Measurements from ENCODE around the gene ALDH4A1. TPM values are rescaled to one million over a fixed set of nuclear protein-coding genes. Genes with fewer than 3 reads are reported as not detected.
A peak's percentile ranks its signal among the peaks of the same experiment; 100 is the strongest.

The ALDH4A1 gene
- polyA plus RNA-seq, 4 donors, result 0.22 to 6.3 (median 1.3) TPM

DNA sequence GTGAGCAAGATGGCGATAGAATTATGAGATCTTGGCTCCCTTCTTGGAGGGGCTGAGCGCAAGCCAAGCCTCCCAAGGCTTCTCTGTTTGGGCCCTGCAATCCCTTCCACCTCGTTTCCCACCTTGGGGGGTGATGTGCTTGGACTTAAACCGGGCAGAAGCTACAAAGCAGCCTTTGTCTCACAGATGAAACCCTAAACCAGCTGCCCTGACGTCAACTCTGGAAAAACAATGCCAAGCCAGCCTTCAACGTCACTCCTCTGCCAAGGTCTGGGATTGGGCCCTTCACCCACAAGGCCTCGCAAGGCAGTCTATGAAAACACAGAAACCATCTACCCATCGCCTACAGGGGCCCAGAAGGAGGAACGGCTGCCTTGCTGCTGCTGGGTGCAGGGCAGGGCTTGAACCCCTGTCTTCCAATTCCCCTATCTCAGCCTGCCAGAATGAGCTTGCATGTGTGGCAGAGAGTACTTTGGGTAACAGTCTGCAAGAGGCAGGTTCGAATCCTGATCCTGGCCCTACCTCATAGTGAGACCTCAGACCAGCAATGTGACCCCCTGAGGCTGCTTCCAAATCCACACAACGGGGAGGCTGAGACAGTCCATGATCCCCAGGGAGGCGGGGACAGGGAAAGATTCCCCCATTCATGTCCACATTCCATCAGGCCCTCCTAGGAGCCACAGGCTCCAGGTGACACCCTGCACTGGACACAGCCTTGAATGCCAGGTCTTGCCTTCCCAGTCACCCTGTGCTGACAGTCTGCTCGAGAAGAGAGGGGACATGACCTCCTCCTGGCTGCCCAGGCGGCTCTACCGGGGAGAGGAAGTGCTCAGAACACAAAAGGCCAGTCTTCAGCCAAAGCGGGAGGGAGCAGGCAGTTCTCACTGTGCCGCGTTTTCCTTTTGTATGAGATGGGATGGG lies 39.1 kb upstream of the ALDH4A1 start:
- no peak for FAIRE-seq
- H3K27ac ChIP-seq (ENCODE audit: low read depth in 1 of 3, low read length in 2 of 3), result peak overlapping the region in 2 of 3 donors; percentile 30 to 32

DNA sequence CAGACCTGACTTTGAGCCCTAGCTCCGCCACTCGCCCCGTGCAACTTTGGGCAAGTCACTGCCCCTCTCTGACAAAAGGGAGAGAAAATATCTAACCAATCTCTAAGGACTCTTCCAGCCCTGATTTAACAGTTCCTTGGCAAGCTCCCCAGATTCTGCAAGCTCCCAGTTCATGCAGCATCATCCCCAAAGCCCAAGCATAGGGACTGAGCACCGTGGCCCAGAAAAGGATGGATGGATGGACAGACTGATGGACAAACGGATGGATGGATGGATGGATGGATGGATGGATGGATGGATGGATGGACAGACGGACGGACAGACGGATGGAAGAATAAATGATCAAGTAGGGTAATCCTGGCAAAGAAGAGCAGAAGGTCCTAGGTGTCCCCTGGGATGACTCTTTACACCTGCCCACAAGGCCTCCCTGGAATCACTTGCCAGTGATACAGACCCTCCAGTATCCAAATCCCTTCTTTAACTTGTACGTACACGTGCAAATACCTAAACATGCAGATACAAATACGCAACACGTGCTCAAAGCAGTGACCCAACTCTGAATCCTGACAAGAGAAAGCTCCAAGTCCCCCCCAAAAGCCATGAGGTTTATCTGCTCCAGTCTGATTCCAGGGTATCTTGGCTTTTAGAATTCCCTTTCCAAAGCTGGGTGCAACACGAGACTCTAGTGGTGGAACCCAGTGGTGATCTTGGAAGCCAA lies 38.1 kb upstream of the ALDH4A1 start:
- no peak overlapping the region for H3K4me3 ChIP-seq (ENCODE audit: low read depth in 1 of 3, low read length in 3 of 3)
- WGBS, 3 donors, result 85 to 90% (median 87%) methylated on average over 13 of the region's 13 CpGs
- no peak overlapping the region for H3K27ac ChIP-seq (ENCODE audit: low read depth in 1 of 3, low read length in 2 of 3)
- no peaks in the 10 kb centered on the region for H3K9me3 ChIP-seq (ENCODE audit: control insufficient read depth in 2 of 2, insufficient read depth in 1 of 2, low read depth in 1 of 2, low read length in 1 of 2)
- H3K27me3 ChIP-seq (ENCODE audit: control insufficient read depth in 3 of 3, insufficient read depth in 3 of 3, low read length in 3 of 3), result no peaks in the 10 kb centered on the region
- FAIRE-seq (no peak), DNase-seq (no peak)
- no peaks in the 10 kb centered on the region for H3K36me3 ChIP-seq (ENCODE audit: control insufficient read depth in 3 of 3, insufficient read depth in 2 of 3, low read depth in 1 of 3, low read length in 3 of 3)
- peaks cover 0 to 17% (median 8%) of the 10 kb centered on the region in 3 donors for H3K4me1 ChIP-seq (ENCODE audit: control insufficient read depth in 3 of 3, insufficient read depth in 2 of 3, low read depth in 1 of 3, low read length in 2 of 3)

More for the DNA sequence above, 39.1 kb upstream of the ALDH4A1 start:
- Histone ChIP-seq H3K27me3 (ENCODE audit: control insufficient read depth in 3 of 3, insufficient read depth in 3 of 3, low read length in 3 of 3) (no peaks in the 10 kb centered on the region), H3K4me3 (ENCODE audit: low read depth in 1 of 3, low read length in 3 of 3) (no peak overlapping the region), H3K36me3 (ENCODE audit: control insufficient read depth in 3 of 3, insufficient read depth in 2 of 3, low read depth in 1 of 3, low read length in 3 of 3) (no peaks in the 10 kb centered on the region), H3K9me3 (ENCODE audit: control insufficient read depth in 2 of 2, insufficient read depth in 1 of 2, low read depth in 1 of 2, low read length in 1 of 2) (no peaks in the 10 kb centered on the region), H3K4me1 (ENCODE audit: control insufficient read depth in 3 of 3, insufficient read depth in 2 of 3, low read depth in 1 of 3, low read length in 2 of 3) (peaks cover 0 to 23% (median 8%) of the 10 kb centered on the region in 3 donors)
- 70 to 79% (median 76%) methylated on average over 18 of the region's 18 CpGs for WGBS, 3 donors
- DNase-seq, result no peak

DNA sequence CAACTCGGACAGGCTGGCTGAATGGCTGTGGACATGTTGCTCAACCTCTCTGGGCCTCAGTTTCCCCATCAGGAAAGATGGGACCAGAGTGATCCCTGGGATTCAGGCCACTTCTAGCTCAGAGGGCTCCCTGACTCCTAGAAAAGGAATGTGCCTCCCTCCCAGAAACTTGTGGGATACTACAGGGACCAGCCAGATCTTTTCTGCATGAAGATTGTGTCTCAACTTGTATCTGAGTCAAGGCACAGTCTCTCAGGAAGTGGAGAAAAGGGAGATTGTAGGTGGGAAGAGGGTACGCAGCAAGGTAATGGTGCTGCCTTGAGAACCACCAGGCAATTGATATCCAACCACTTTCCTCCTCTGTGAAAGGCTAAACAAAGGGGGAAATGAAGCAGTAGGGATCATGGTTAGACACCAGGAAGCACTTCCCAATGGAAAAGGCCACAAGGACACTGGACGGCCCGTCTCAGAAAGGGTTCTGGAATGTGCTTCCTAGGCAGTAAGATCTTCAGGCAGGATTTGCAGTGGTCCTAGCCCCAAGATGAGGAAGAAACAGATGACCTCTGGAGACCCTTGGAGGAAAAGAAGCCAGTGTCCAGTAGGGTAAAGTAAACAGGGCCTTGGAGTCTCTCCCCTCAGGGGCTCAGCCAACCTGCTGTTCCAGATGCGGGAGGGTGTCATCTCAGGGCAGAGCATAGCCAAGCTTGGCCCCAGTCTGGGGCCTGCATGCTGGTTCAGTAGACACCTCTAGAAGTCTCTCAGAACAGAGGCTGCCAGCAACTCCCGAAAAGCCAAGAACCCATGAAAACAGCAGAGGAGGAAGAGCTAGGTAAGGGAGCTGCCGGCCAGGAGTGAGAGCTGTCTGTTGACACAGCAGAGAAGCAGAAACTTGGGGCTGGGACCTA lies 37.3 kb upstream of the ALDH4A1 start:
- DNase-seq (no peak), FAIRE-seq (no peak)
- no peaks in the 10 kb centered on the region for H3K36me3 ChIP-seq (ENCODE audit: control insufficient read depth in 3 of 3, insufficient read depth in 2 of 3, low read depth in 1 of 3, low read length in 3 of 3)
- H3K27me3 ChIP-seq (ENCODE audit: control insufficient read depth in 3 of 3, insufficient read depth in 3 of 3, low read length in 3 of 3), result no peaks in the 10 kb centered on the region
- 83 to 85% (median 85%) methylated on average over 7 of the region's 7 CpGs for WGBS, 3 donors
- H3K4me3 ChIP-seq (ENCODE audit: low read depth in 1 of 3, low read length in 3 of 3), result no peak overlapping the region
- no peaks in the 10 kb centered on the region for H3K9me3 ChIP-seq (ENCODE audit: control insufficient read depth in 2 of 2, insufficient read depth in 1 of 2, low read depth in 1 of 2, low read length in 1 of 2)
- H3K4me1 ChIP-seq (ENCODE audit: control insufficient read depth in 3 of 3, insufficient read depth in 2 of 3, low read depth in 1 of 3, low read length in 2 of 3), result peaks cover 0 to 9% (median under 1%) of the 10 kb centered on the region in 3 donors
- H3K27ac ChIP-seq (ENCODE audit: low read depth in 1 of 3, low read length in 2 of 3), result no peak overlapping the region

DNA sequence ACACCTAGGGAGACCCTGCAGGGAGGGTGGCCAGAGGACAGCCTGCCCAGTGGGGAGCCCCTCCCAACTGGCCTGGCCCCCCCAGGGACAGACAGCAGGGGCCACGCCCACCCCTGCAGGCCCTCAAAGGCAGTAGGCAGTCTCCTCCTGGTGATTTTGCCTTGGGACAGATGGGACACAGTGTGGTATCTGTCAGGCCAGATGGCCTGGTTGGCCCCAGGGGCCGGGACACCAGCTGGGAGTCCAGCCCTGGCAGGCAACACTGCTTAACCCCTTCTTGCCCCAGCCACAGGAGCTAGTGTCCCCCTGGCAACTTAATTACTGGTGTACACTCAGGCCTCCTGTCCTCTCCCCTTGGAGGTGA lies 36.3 kb upstream of the ALDH4A1 start:
- H3K27me3 ChIP-seq (ENCODE audit: control insufficient read depth in 3 of 3, insufficient read depth in 3 of 3, low read length in 3 of 3), result no peaks in the 10 kb centered on the region
- DNase-seq, result no peak
- H3K9me3 ChIP-seq (ENCODE audit: control insufficient read depth in 2 of 2, insufficient read depth in 1 of 2, low read depth in 1 of 2, low read length in 1 of 2), result no peaks in the 10 kb centered on the region
- H3K27ac ChIP-seq (ENCODE audit: low read depth in 1 of 3, low read length in 2 of 3), result no peak overlapping the region
- WGBS, 3 donors, result 55 to 63% (median 58%) methylated on average over 2 of the region's 2 CpGs
- H3K4me1 ChIP-seq (ENCODE audit: control insufficient read depth in 3 of 3, insufficient read depth in 2 of 3, low read depth in 1 of 3, low read length in 2 of 3), result peaks cover 0 to 7% (median 0%) of the 10 kb centered on the region in 3 donors
- FAIRE-seq, result no peak
- no peak overlapping the region for H3K4me3 ChIP-seq (ENCODE audit: low read depth in 1 of 3, low read length in 3 of 3)
- no peaks in the 10 kb centered on the region for H3K36me3 ChIP-seq (ENCODE audit: control insufficient read depth in 3 of 3, insufficient read depth in 2 of 3, low read depth in 1 of 3, low read length in 3 of 3)

DNA sequence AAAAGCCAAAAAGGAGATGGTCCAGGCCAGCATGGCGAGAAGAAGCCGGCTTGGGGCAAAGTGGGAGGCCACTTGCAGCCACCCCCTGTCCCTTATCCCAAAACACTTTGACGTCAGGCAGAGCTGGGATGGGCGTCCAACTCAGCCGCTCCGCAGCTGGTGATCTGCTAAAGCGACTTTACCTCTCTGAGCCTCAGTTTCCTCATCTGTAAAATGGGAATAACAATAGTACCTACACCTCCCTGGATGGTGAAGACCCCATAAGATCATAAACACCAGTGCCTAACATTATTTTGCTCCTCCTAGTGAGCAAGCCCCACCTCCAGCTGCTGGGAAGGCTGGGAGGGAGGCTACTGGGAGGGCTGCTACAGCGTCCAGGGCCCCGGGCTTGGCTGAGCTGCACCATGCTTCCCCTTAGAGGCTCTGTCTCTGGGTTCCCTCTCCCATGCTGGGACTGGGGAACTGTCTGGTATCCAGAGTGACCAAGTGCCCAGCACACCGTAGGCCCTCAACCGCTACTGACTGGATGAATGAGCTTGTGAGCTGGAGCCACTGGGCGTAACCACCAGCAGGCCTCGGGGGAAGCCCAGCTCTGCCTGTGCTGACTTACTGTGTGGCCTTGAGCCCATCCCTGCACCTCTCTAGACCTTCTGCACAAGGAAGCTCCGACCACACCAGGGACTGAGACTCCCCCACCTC lies 35.8 kb upstream of the ALDH4A1 start:
- DNase-seq (no peak), FAIRE-seq (no peak)
- Histone ChIP-seq H3K36me3 (ENCODE audit: control insufficient read depth in 3 of 3, insufficient read depth in 2 of 3, low read depth in 1 of 3, low read length in 3 of 3) (no peaks in the 10 kb centered on the region), H3K9me3 (ENCODE audit: control insufficient read depth in 2 of 2, insufficient read depth in 1 of 2, low read depth in 1 of 2, low read length in 1 of 2) (no peaks in the 10 kb centered on the region), H3K4me3 (ENCODE audit: low read depth in 1 of 3, low read length in 3 of 3) (no peak overlapping the region), H3K27ac (ENCODE audit: low read depth in 1 of 3, low read length in 2 of 3) (no peak overlapping the region), H3K4me1 (ENCODE audit: control insufficient read depth in 3 of 3, insufficient read depth in 2 of 3, low read depth in 1 of 3, low read length in 2 of 3) (peaks cover 0 to 7% (median 0%) of the 10 kb centered on the region in 3 donors), H3K27me3 (ENCODE audit: control insufficient read depth in 3 of 3, insufficient read depth in 3 of 3, low read length in 3 of 3) (no peaks in the 10 kb centered on the region)
- 85 to 89% (median 89%) methylated on average over 14 of the region's 14 CpGs for WGBS, 3 donors

DNA sequence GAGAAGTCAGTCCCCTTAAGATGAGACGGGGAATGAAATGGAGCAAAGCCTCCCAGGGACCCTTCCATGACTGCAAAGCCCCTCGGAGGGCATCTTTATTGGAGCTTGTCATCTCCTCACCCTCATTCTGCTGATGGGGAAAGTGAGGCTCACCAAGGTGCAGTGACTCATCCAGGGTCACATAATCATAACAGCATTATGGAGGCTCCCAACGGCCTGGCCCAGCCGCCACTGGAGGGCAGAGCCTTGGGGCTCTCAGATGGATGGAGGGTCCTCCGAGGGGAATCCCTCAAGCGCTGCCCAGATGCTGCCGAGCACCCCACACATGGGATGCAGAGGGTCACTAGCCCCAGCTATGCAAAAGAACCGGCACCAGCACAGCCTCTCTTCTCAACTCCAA lies 35.2 kb upstream of the ALDH4A1 start:
- no peaks in the 10 kb centered on the region for H3K27me3 ChIP-seq (ENCODE audit: control insufficient read depth in 3 of 3, insufficient read depth in 3 of 3, low read length in 3 of 3)
- no peak overlapping the region for H3K27ac ChIP-seq (ENCODE audit: low read depth in 1 of 3, low read length in 2 of 3)
- WGBS, 3 donors, result 89 to 91% (median 91%) methylated on average over 8 of the region's 8 CpGs
- H3K9me3 ChIP-seq (ENCODE audit: control insufficient read depth in 2 of 2, insufficient read depth in 1 of 2, low read depth in 1 of 2, low read length in 1 of 2), result no peaks in the 10 kb centered on the region
- H3K4me1 ChIP-seq (ENCODE audit: control insufficient read depth in 3 of 3, insufficient read depth in 2 of 3, low read depth in 1 of 3, low read length in 2 of 3), result peaks cover 0 to 7% (median 0%) of the 10 kb centered on the region in 3 donors
- no peak overlapping the region for H3K4me3 ChIP-seq (ENCODE audit: low read depth in 1 of 3, low read length in 3 of 3)
- H3K36me3 ChIP-seq (ENCODE audit: control insufficient read depth in 3 of 3, insufficient read depth in 2 of 3, low read depth in 1 of 3, low read length in 3 of 3), result no peaks in the 10 kb centered on the region
- DNase-seq (no peak), FAIRE-seq (no peak)

DNA sequence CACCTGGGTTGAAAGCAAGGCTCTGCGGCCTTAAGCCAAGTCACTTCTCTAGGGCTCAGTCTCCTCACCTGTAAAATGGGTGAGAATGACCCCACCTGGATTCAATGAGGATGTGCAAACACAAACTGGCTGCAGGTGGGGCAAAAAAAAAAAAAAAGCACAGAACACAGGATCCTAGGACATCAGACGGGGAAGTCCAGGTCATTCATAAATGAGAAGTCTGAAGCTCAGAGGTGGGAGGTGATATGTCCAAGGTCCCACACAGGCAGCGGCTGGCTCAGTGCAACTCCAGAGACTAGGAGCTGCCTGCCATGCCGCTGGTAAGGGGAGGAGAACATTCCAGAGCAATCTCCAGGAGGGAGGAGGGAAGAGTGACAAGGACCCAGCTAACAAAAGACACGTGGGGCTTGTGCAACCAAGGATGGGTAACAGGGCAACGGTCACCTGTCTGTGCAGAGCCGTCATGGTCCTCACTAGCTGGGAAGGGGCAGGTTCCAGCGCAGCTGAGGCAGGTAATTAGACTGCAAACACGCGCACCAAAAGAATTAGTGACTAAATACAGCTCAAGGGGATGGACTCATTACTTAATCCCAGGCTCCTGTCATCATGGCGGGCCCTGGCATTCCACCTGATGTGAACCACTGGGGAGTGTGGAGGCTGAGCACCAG lies 34.6 kb upstream of the ALDH4A1 start:
- Histone ChIP-seq H3K9me3 (ENCODE audit: control insufficient read depth in 2 of 2, insufficient read depth in 1 of 2, low read depth in 1 of 2, low read length in 1 of 2) (no peaks in the 10 kb centered on the region), H3K4me3 (ENCODE audit: low read depth in 1 of 3, low read length in 3 of 3) (no peak overlapping the region), H3K36me3 (ENCODE audit: control insufficient read depth in 3 of 3, insufficient read depth in 2 of 3, low read depth in 1 of 3, low read length in 3 of 3) (no peaks in the 10 kb centered on the region), H3K4me1 (ENCODE audit: control insufficient read depth in 3 of 3, insufficient read depth in 2 of 3, low read depth in 1 of 3, low read length in 2 of 3) (peaks cover 0 to 7% (median 0%) of the 10 kb centered on the region in 3 donors), H3K27me3 (ENCODE audit: control insufficient read depth in 3 of 3, insufficient read depth in 3 of 3, low read length in 3 of 3) (no peaks in the 10 kb centered on the region), H3K27ac (ENCODE audit: low read depth in 1 of 3, low read length in 2 of 3) (no peak overlapping the region)
- WGBS, 3 donors, result 71 to 85% (median 77%) methylated on average over 11 of the region's 11 CpGs
- FAIRE-seq, result no peak
- DNase-seq, result peak in 1 of 2 donors; percentile 67

All from small intestine (tissue), 7 donors.